ENCODE results near the gene CEP72. TPM values are rescaled to one million over a fixed set of nuclear protein-coding genes. Genes with fewer than 3 reads are reported as not detected.
A peak's percentile ranks its signal among the peaks of the same experiment; 100 is the strongest.

The CEP72 gene
- polyA plus RNA-seq, 4 donors = 4.4 to 10.8 (median 9.0) TPM

GRCh38 chr5:635306-636055, 23.3 kb downstream of the CEP72 start:
- DNase-seq (ENCODE audit: low read depth in 4 of 4, low spot score in 3 of 4) = no peak

GRCh38 chr5:636951-637350, 24.8 kb downstream of the CEP72 start:
- DNase-seq (ENCODE audit: low read depth in 4 of 4, low spot score in 3 of 4) = no peak

GRCh38 chr5:637581-638450, 25.7 kb downstream of the CEP72 start:
- no peak for DNase-seq (ENCODE audit: low read depth in 4 of 4, low spot score in 3 of 4)

- no peak for DNase-seq (ENCODE audit: low read depth in 4 of 4, low spot score in 3 of 4)
These were observed 26.5 kb downstream of the CEP72 start for GRCh38 chr5:638501-639252.

- no peak for DNase-seq (ENCODE audit: low read depth in 4 of 4, low spot score in 3 of 4)
These were observed 27.1 kb downstream of the CEP72 start for GRCh38 chr5:639253-639530.

GRCh38 chr5:639584-640213, 27.6 kb downstream of the CEP72 start:
- no peak for DNase-seq (ENCODE audit: low read depth in 4 of 4, low spot score in 3 of 4)

GRCh38 chr5:640461-641330, 28.6 kb downstream of the CEP72 start:
- no peak for DNase-seq (ENCODE audit: low read depth in 4 of 4, low spot score in 3 of 4)

- no peak for DNase-seq (ENCODE audit: low read depth in 4 of 4, low spot score in 3 of 4)
These were observed 29.2 kb downstream of the CEP72 start for GRCh38 chr5:641331-641765.

GRCh38 chr5:642481-642880, 30.3 kb downstream of the CEP72 start:
- DNase-seq (ENCODE audit: low read depth in 4 of 4, low spot score in 3 of 4) = no peak

GRCh38 chr5:643351-643801, 31.2 kb downstream of the CEP72 start:
- no peak for DNase-seq (ENCODE audit: low read depth in 4 of 4, low spot score in 3 of 4)

GRCh38 chr5:643811-644271, 31.7 kb downstream of the CEP72 start:
- peak in 1 of 4 donors; percentile 24 for DNase-seq (ENCODE audit: low read depth in 4 of 4, low spot score in 3 of 4)

GRCh38 chr5:644509-644908, 32.4 kb downstream of the CEP72 start:
- DNase-seq (ENCODE audit: low read depth in 4 of 4, low spot score in 3 of 4) = no peak

GRCh38 chr5:644971-645370, 32.8 kb downstream of the CEP72 start:
- DNase-seq (ENCODE audit: low read depth in 4 of 4, low spot score in 3 of 4) = no peak

- no peak for DNase-seq (ENCODE audit: low read depth in 4 of 4, low spot score in 3 of 4)
These were observed 33.3 kb downstream of the CEP72 start for GRCh38 chr5:645421-645820.

GRCh38 chr5:646396-647201, 34.5 kb downstream of the CEP72 start:
- DNase-seq (ENCODE audit: low read depth in 4 of 4, low spot score in 3 of 4) = no peak

GRCh38 chr5:647311-647710, 35.2 kb downstream of the CEP72 start:
- no peak for DNase-seq (ENCODE audit: low read depth in 4 of 4, low spot score in 3 of 4)

- DNase-seq (ENCODE audit: low read depth in 4 of 4, low spot score in 3 of 4) = no peak
These were observed 35.6 kb downstream of the CEP72 start for GRCh38 chr5:647727-648126.

- DNase-seq (ENCODE audit: low read depth in 4 of 4, low spot score in 3 of 4) = no peak
These were observed 39.3 kb downstream of the CEP72 start for GRCh38 chr5:651296-652022.

Data from left renal pelvis (tissue), 4 donors.